ENCODE measurements around the gene GPRIN2. TPM values are rescaled to one million over a fixed set of nuclear protein-coding genes. Genes with fewer than 3 reads are reported as not detected.
"Not testable (repeated sequence)": the region's sequence is repeated elsewhere in the genome, so short reads cannot be mapped to it uniquely, and the experiment has no call there.

GPRIN2 gene
- total RNA-seq, result under 1 TPM; 0.19 to 0.84 (median 0.32) TPM
- long read RNA-seq, result 0 reads

DNA sequence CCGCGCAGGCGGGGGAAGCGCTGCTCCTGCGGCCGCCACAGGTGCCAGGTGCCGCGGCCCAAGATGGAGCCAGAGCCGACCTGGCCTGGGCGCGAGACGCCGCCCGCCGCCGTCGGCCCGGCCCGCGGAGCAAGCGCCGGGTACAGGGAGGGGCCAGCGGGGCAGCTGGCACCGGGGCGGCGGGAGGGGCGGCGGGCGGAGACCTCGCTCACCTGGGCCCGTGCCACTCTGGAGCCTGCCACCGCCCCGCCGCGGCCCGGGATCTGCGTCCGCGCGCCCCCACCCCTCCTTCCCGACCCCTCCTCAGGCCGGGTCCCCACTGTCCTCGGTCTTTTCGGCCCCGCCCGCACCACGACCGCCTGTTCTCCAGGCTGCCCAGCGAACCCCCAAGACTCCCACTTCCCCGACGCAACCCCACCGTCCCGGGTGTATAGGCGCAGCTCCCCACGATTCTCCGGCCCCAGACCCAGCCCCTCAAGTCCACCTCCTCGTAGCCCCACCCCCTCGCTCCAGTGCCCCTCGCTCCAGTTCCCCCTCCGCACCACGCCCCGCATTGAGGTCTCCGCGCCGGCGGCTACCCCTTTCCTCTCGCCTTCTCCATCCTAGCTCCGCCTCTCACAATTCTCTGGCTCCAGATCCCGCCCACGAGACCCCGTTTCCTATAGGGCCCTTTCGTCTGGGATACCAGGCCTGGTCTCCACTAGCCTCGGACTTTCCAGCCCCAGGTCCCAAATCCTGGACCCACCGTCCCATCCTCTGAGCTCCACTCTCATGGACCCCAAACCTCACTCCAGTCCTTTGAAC, at the start of gene GPRIN2:
Gene GPRIN2 (minus strand): TSS at position 144 of the 804 bp plus-strand sequence. CDS start 5,922 bp downstream, outside the sequence.
- DNase-seq (peak; percentile 33 to 66 (median 63)), ATAC-seq (peak; percentile 2 to 15 (median 10))
- no peaks in the 10 kb centered on the region for H3K36me3 ChIP-seq
- no peak within 1 kb of the TSS for H3K27ac ChIP-seq
- no peaks in the 10 kb centered on the region for H3K9me3 ChIP-seq
- H3K4me3 ChIP-seq, result peak within 1 kb of the TSS in 2 of 3 donors; percentile 32 to 39
- H3K4me1 ChIP-seq, result peaks cover 0 to 10% (median 0%) of the 10 kb centered on the region in 4 donors
- H3K27me3 ChIP-seq, result peaks cover 7 to 17% of the 10 kb centered on the region in 2 donors
- WGBS (ENCODE audit: insufficient coverage, low coverage, low lambda C conversion rate, missing lambda C conversion rate), result 11% methylated on average over 27 of the region's 74 CpGs
- intact Hi-C loops (cut with DNase I), result no loop called here
- TF ChIP-seq, protein P1, sequence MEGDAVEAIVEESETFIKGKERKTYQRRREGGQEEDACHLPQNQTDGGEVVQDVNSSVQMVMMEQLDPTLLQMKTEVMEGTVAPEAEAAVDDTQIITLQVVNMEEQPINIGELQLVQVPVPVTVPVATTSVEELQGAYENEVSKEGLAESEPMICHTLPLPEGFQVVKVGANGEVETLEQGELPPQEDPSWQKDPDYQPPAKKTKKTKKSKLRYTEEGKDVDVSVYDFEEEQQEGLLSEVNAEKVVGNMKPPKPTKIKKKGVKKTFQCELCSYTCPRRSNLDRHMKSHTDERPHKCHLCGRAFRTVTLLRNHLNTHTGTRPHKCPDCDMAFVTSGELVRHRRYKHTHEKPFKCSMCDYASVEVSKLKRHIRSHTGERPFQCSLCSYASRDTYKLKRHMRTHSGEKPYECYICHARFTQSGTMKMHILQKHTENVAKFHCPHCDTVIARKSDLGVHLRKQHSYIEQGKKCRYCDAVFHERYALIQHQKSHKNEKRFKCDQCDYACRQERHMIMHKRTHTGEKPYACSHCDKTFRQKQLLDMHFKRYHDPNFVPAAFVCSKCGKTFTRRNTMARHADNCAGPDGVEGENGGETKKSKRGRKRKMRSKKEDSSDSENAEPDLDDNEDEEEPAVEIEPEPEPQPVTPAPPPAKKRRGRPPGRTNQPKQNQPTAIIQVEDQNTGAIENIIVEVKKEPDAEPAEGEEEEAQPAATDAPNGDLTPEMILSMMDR (IDR thresholded peaks at IDR 0.05), result no peak
- peak; percentile 11 for TF ChIP-seq POLR2A (IDR thresholded peaks at IDR 0.05)

DNA sequence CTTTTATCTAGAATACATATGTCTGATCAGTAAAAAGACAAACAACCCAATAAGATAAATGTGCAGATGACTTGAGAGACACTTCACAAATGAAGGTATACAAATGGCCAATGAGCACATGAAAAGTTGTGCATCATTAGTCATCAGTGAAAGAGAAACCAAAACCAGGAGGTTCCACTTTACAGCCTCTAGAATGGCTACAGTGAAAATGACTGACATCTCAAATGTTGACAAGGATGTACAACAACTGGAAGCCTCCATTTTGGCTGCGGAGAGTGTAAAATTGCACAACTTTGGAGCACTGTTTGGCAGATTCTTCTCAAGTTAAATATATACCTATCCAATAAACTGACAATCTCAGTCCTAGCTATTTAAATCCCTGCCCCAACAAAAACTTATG, 44.1 kb upstream of the GPRIN2 start:
- H3K36me3 ChIP-seq; H3K4me1 ChIP-seq; H3K27me3 ChIP-seq; H3K4me3 ChIP-seq; H3K27ac ChIP-seq; DNase-seq; H3K9me3 ChIP-seq; intact Hi-C loops (cut with DNase I): not testable (repeated sequence)
- 27% methylated on average over 1 of the region's 1 CpG for WGBS (ENCODE audit: insufficient coverage, low coverage, low lambda C conversion rate, missing lambda C conversion rate)
- peak; percentile 6 to 66 (median 20) for ATAC-seq

- peak overlapping the region in 2 of 3 donors; percentile 25 to 51 for H3K4me3 ChIP-seq
- H3K27me3 ChIP-seq; H3K4me1 ChIP-seq; H3K36me3 ChIP-seq; H3K27ac ChIP-seq; intact Hi-C loops (cut with DNase I); H3K9me3 ChIP-seq: not testable (repeated sequence)
- WGBS (ENCODE audit: insufficient coverage, low coverage, low lambda C conversion rate, missing lambda C conversion rate), result 0% methylated on average over 8 of the region's 44 CpGs
- peak; percentile 43 to 60 (median 56) for DNase-seq
- TF ChIP-seq, protein P1 (IDR thresholded peaks at IDR 0.05), result peak in 2 of 4 donors; percentile 12 to 21
- ATAC-seq, result peak; percentile 92 to 97 (median 96)
Observed at GRCh38 chr10:46597616-46598246, 41.3 kb upstream of the GPRIN2 start.

- intact Hi-C loops (cut with DNase I), result not testable (repeated sequence)
- H3K27ac ChIP-seq, result peak overlapping the region in 1 of 3 donors; percentile 40
Observed at GRCh38 chr10:46596570-46596969, 40.1 kb upstream of the GPRIN2 start.

GRCh38 chr10:46594453-46595063, 38.1 kb upstream of the GPRIN2 start:
- DNase-seq; intact Hi-C loops (cut with DNase I); H3K36me3 ChIP-seq; H3K4me3 ChIP-seq; H3K27me3 ChIP-seq; H3K9me3 ChIP-seq; H3K4me1 ChIP-seq; H3K27ac ChIP-seq: not testable (repeated sequence)
- peak in 3 of 4 donors; percentile 8 to 52 (median 30) for ATAC-seq
- WGBS (ENCODE audit: insufficient coverage, low coverage, low lambda C conversion rate, missing lambda C conversion rate), result 36% methylated on average over 5 of the region's 6 CpGs

More at GRCh38 chr10:46596570-46596969, 40.1 kb upstream of the GPRIN2 start:
- ATAC-seq, result peak; percentile 24 to 48 (median 36)
- peak in 1 of 3 donors; percentile 29 for DNase-seq
- not testable (repeated sequence) for H3K9me3 ChIP-seq, H3K27me3 ChIP-seq, H3K36me3 ChIP-seq, H3K4me1 ChIP-seq, H3K4me3 ChIP-seq
- 17% methylated on average over 2 of the region's 4 CpGs for WGBS (ENCODE audit: insufficient coverage, low coverage, low lambda C conversion rate, missing lambda C conversion rate)

DNA sequence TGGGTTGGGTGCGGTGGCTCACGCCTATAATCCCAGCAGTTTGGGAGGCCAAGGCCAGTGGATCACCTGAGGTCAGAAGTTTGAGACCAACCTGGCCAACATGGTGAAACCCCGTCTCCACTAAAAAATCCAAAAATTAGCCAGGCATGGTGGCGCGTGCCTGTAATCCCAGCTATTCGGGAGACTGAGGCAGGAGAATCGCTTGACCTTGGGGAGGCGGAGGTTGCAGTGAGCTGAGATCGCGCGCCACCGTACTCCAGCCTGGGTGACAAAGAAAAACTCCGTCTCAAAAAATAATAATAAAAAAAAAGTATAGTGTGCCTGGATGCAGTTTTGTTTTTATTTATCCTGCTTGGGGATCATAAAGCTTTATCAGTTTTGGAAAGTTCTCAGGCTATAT, 36.8 kb upstream of the GPRIN2 start:
- WGBS (ENCODE audit: insufficient coverage, low coverage, low lambda C conversion rate, missing lambda C conversion rate), result 98% methylated on average over 11 of the region's 13 CpGs
- H3K4me3 ChIP-seq; intact Hi-C loops (cut with DNase I); DNase-seq; H3K27ac ChIP-seq; H3K9me3 ChIP-seq; H3K27me3 ChIP-seq; H3K36me3 ChIP-seq; H3K4me1 ChIP-seq; ATAC-seq: not testable (repeated sequence)

- H3K36me3 ChIP-seq; DNase-seq; H3K9me3 ChIP-seq; ATAC-seq; H3K27ac ChIP-seq; H3K4me3 ChIP-seq; intact Hi-C loops (cut with DNase I); H3K4me1 ChIP-seq; H3K27me3 ChIP-seq: not testable (repeated sequence)
- 80% methylated on average over 1 of the region's 8 CpGs for WGBS (ENCODE audit: insufficient coverage, low coverage, low lambda C conversion rate, missing lambda C conversion rate)
Observed at GRCh38 chr10:46591053-46591452, 34.6 kb upstream of the GPRIN2 start.

- ATAC-seq; H3K27ac ChIP-seq; H3K4me3 ChIP-seq; H3K9me3 ChIP-seq; H3K36me3 ChIP-seq; H3K4me1 ChIP-seq; H3K27me3 ChIP-seq; DNase-seq; intact Hi-C loops (cut with DNase I): not testable (repeated sequence)
- no CpG with 5 or more reads among the region's 3 CpGs for WGBS (ENCODE audit: insufficient coverage, low coverage, low lambda C conversion rate, missing lambda C conversion rate)
Observed at GRCh38 chr10:46589589-46589988, 33.1 kb upstream of the GPRIN2 start.

DNA sequence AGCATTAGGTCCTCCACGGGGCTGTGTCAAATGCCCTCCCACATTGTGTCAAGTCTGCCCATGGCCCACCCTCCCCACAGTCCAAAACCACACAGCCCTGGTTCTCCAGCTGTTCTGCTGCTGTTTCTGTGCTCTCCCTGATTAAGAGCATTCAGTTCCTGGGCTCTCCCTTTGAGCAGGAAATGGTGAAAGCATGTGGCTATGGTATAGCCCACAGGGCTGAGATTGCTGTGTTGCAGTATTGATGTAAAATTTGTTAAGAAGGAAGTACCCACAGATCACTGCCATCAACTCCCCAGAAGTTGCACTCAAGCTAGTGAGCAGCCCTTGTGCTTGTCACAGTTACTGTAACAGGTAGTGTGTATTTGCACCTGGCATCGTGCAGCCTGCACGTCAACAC, 31.8 kb upstream of the GPRIN2 start:
- H3K9me3 ChIP-seq; H3K36me3 ChIP-seq; H3K27ac ChIP-seq; H3K4me3 ChIP-seq; DNase-seq; H3K4me1 ChIP-seq; intact Hi-C loops (cut with DNase I); H3K27me3 ChIP-seq: not testable (repeated sequence)
- no CpG with 5 or more reads among the region's 3 CpGs for WGBS (ENCODE audit: insufficient coverage, low coverage, low lambda C conversion rate, missing lambda C conversion rate)
- ATAC-seq, result peak in 3 of 4 donors; percentile 12 to 22 (median 17)
